ENCODE data around the gene GYS1. TPM values are rescaled to one million over a fixed set of nuclear protein-coding genes. Genes with fewer than 3 reads are reported as not detected.
A peak's percentile ranks its signal among the peaks of the same experiment; 100 is the strongest.

Gene GYS1
- total and polyA plus RNA-seq, 2 experiments from 2014 or later: 15.9 to 28.9 TPM

GRCh38 chr19:48934837-48935236 is 58.3 kb downstream of the GYS1 start (continued):
- peak; percentile 50 to 77 for TF ChIP-seq CTCF (conservative IDR thresholded peaks at IDR 0.05; ENCODE audit: low read depth in 2 of 2)

- H3K27ac Mint-ChIP-seq: peak within 1 kb of the TSS; percentile 45
- Histone ChIP-seq H4K20me1 (replicated peaks; ENCODE audit: insufficient read depth) (no peaks in the 10 kb centered on the region), H3K27me3 (ENCODE audit: insufficient read depth) (peaks cover 33% of the 10 kb centered on the region), H3K79me2 (replicated peaks; ENCODE audit: insufficient read depth) (no peaks in the 10 kb centered on the region), H3K4me3 (peak within 1 kb of the TSS; percentile 54), H2AFZ (peak within 1 kb of the TSS; percentile 87), H3K4me2 (peak within 1 kb of the TSS; percentile 78), H3K36me3 (ENCODE audit: insufficient read depth) (no peaks in the 10 kb centered on the region), H3F3A (replicated peaks; ENCODE audit: low read depth) (peaks cover 11% of the 10 kb centered on the region; the same call in 1 of the 2 replicates), H3K27ac (ENCODE audit: low read depth) (no peak within 1 kb of the TSS), H3K4me1 (ENCODE audit: insufficient read depth) (peaks cover 16% of the 10 kb centered on the region), H3K9me2 (ENCODE audit: insufficient read depth) (no peaks in the 10 kb centered on the region)
- H3K4me3 Mint-ChIP-seq: peak within 1 kb of the TSS; percentile 82
- no peaks in the 10 kb centered on the region for H3K36me3 Mint-ChIP-seq (ENCODE audit: low read depth)
- H3K27me3 Mint-ChIP-seq (ENCODE audit: insufficient read depth, low read depth, poor library complexity): peaks cover 27% of the 10 kb centered on the region
- ATAC-seq (peak; percentile 95), DNase-seq (ENCODE audit: low spot score) (peak; percentile 100)
- H3K9me3 Mint-ChIP-seq: no peaks in the 10 kb centered on the region; the same call in 2 of the 3 replicates
- TF ChIP-seq CREB1 (CRISPR knock-in tag; IDR thresholded peaks at IDR 0.05; ENCODE audit: low read depth): peak; percentile 65
- peak; percentile 88 for TF ChIP-seq POLR2AphosphoS5 (IDR thresholded peaks at IDR 0.05; ENCODE audit: low read depth)
- TF ChIP-seq, protein P1, sequence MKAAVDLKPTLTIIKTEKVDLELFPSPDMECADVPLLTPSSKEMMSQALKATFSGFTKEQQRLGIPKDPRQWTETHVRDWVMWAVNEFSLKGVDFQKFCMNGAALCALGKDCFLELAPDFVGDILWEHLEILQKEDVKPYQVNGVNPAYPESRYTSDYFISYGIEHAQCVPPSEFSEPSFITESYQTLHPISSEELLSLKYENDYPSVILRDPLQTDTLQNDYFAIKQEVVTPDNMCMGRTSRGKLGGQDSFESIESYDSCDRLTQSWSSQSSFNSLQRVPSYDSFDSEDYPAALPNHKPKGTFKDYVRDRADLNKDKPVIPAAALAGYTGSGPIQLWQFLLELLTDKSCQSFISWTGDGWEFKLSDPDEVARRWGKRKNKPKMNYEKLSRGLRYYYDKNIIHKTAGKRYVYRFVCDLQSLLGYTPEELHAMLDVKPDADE (IDR thresholded peaks at IDR 0.05): no peak
- TF ChIP-seq, protein P2, sequence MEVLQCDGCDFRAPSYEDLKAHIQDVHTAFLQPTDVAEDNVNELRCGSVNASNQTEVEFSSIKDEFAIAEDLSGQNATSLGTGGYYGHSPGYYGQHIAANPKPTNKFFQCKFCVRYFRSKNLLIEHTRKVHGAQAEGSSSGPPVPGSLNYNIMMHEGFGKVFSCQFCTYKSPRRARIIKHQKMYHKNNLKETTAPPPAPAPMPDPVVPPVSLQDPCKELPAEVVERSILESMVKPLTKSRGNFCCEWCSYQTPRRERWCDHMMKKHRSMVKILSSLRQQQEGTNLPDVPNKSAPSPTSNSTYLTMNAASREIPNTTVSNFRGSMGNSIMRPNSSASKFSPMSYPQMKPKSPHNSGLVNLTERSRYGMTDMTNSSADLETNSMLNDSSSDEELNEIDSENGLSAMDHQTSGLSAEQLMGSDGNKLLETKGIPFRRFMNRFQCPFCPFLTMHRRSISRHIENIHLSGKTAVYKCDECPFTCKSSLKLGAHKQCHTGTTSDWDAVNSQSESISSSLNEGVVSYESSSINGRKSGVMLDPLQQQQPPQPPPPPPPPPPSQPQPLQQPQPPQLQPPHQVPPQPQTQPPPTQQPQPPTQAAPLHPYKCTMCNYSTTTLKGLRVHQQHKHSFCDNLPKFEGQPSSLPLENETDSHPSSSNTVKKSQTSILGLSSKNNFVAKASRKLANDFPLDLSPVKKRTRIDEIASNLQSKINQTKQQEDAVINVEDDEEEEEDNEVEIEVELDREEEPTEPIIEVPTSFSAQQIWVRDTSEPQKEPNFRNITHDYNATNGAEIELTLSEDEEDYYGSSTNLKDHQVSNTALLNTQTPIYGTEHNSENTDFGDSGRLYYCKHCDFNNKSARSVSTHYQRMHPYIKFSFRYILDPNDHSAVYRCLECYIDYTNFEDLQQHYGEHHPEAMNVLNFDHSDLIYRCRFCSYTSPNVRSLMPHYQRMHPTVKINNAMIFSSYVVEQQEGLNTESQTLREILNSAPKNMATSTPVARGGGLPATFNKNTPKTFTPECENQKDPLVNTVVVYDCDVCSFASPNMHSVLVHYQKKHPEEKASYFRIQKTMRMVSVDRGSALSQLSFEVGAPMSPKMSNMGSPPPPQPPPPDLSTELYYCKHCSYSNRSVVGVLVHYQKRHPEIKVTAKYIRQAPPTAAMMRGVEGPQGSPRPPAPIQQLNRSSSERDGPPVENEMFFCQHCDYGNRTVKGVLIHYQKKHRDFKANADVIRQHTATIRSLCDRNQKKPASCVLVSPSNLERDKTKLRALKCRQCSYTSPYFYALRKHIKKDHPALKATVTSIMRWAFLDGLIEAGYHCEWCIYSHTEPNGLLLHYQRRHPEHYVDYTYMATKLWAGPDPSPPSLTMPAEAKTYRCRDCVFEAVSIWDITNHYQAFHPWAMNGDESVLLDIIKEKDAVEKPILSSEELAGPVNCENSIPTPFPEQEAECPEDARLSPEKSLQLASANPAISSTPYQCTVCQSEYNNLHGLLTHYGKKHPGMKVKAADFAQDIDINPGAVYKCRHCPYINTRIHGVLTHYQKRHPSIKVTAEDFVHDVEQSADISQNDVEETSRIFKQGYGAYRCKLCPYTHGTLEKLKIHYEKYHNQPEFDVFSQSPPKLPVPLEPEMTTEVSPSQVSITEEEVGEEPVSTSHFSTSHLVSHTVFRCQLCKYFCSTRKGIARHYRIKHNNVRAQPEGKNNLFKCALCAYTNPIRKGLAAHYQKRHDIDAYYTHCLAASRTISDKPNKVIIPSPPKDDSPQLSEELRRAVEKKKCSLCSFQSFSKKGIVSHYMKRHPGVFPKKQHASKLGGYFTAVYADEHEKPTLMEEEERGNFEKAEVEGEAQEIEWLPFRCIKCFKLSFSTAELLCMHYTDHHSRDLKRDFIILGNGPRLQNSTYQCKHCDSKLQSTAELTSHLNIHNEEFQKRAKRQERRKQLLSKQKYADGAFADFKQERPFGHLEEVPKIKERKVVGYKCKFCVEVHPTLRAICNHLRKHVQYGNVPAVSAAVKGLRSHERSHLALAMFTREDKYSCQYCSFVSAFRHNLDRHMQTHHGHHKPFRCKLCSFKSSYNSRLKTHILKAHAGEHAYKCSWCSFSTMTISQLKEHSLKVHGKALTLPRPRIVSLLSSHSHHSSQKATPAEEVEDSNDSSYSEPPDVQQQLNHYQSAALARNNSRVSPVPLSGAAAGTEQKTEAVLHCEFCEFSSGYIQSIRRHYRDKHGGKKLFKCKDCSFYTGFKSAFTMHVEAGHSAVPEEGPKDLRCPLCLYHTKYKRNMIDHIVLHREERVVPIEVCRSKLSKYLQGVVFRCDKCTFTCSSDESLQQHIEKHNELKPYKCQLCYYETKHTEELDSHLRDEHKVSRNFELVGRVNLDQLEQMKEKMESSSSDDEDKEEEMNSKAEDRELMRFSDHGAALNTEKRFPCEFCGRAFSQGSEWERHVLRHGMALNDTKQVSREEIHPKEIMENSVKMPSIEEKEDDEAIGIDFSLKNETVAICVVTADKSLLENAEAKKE (CRISPR knock-in tag; IDR thresholded peaks at IDR 0.05): no peak
- no peak for TF ChIP-seq CTCF (conservative IDR thresholded peaks at IDR 0.05; ENCODE audit: low read depth in 2 of 2)
- H3K4me1 Mint-ChIP-seq: peaks cover 14% of the 10 kb centered on the region
Measured at GRCh38 chr19:48933382-48933932, 59.7 kb downstream of the GYS1 start, which contains the start of gene DHDH. Gene DHDH, plus strand, starts transcription at chr19:48933699. Its CDS starts 23 bp downstream, at chr19:48933722.
